Measurements from ENCODE around the gene CRACDL. TPM values are rescaled to one million over a fixed set of nuclear protein-coding genes. Genes with fewer than 3 reads are reported as not detected.
A peak's percentile ranks its signal among the peaks of the same experiment; 100 is the strongest.

The CRACDL gene
- total RNA-seq, 3 donors from 2014 or later (not counting 1 experiment from before 2014, with no cell fraction given), result 0.09 to 0.40 (median 0.11) TPM

- Mint-ChIP-seq H3K27me3 (ENCODE audit: low read depth in 2 of 2) (no peaks in the 10 kb centered on the region), H3K27ac (peak overlapping the region; percentile 83 to 97), H3K9me3 (no peaks in the 10 kb centered on the region), H3K36me3 (no peaks in the 10 kb centered on the region), H3K4me3 (peak overlapping the region; percentile 80), H3K4me1 (peaks cover 44 to 45% of the 10 kb centered on the region in 2 donors)
- Histone ChIP-seq H3K27me3 (ENCODE audit: control insufficient read depth, insufficient read depth, low read length) (no peaks in the 10 kb centered on the region), H3K27ac (ENCODE audit: low read length) (no peak overlapping the region), H3K36me3 (ENCODE audit: control insufficient read depth, insufficient read depth, low read length) (no peaks in the 10 kb centered on the region), H3K4me1 (ENCODE audit: control insufficient read depth, insufficient read depth, low read length) (peaks cover 51% of the 10 kb centered on the region), H3K9me3 (ENCODE audit: control insufficient read depth, insufficient read depth, low read length) (no peaks in the 10 kb centered on the region), H3K4me3 (ENCODE audit: low read length) (no peak overlapping the region)
- TF ChIP-seq CTCF (IDR thresholded peaks at IDR 0.05), result no peak
- WGBS (ENCODE audit: insufficient coverage), result 87% methylated on average over 5 of the region's 5 CpGs
- DNase-seq, result no peak
- no peak for ATAC-seq
- intact Hi-C loops (cut with micrococcal nuclease), result no loop called here
These were observed 162.9 kb downstream of the CRACDL start for GRCh38 chr2:98773169-98773568.

- no peak for TF ChIP-seq CTCF (IDR thresholded peaks at IDR 0.05)
- Mint-ChIP-seq H3K4me1 (peaks cover 44 to 49% of the 10 kb centered on the region in 2 donors), H3K36me3 (no peaks in the 10 kb centered on the region), H3K9me3 (no peaks in the 10 kb centered on the region), H3K27ac (peak overlapping the region; percentile 83 to 97), H3K4me3 (peak overlapping the region; percentile 80), H3K27me3 (ENCODE audit: low read depth in 2 of 2) (no peaks in the 10 kb centered on the region)
- Histone ChIP-seq H3K4me1 (ENCODE audit: control insufficient read depth, insufficient read depth, low read length) (peaks cover 57% of the 10 kb centered on the region), H3K27me3 (ENCODE audit: control insufficient read depth, insufficient read depth, low read length) (no peaks in the 10 kb centered on the region), H3K36me3 (ENCODE audit: control insufficient read depth, insufficient read depth, low read length) (no peaks in the 10 kb centered on the region), H3K4me3 (ENCODE audit: low read length) (no peak overlapping the region), H3K27ac (ENCODE audit: low read length) (peak overlapping the region; percentile 86), H3K9me3 (ENCODE audit: control insufficient read depth, insufficient read depth, low read length) (no peaks in the 10 kb centered on the region)
- WGBS (ENCODE audit: insufficient coverage), result 92% methylated on average over 8 of the region's 8 CpGs
- no peak for DNase-seq
- ATAC-seq, result no peak
- intact Hi-C loops (cut with micrococcal nuclease), result no loop called here
These were observed 163.5 kb downstream of the CRACDL start for GRCh38 chr2:98772536-98772935.

- peak overlapping the region; percentile 21 for H3K4me3 ChIP-seq (ENCODE audit: low read length)
- WGBS (ENCODE audit: insufficient coverage), result 6% methylated on average over 13 of the region's 17 CpGs
- no peaks in the 10 kb centered on the region for H3K9me3 ChIP-seq (ENCODE audit: control insufficient read depth, insufficient read depth, low read length)
- Mint-ChIP-seq H3K4me3 (peak overlapping the region; percentile 80), H3K36me3 (no peaks in the 10 kb centered on the region), H3K27ac (peak overlapping the region; percentile 83 to 97), H3K9me3 (no peaks in the 10 kb centered on the region), H3K27me3 (ENCODE audit: low read depth in 2 of 2) (no peaks in the 10 kb centered on the region), H3K4me1 (peaks cover 44 to 49% of the 10 kb centered on the region in 2 donors)
- H3K27me3 ChIP-seq (ENCODE audit: control insufficient read depth, insufficient read depth, low read length), result no peaks in the 10 kb centered on the region
- H3K4me1 ChIP-seq (ENCODE audit: control insufficient read depth, insufficient read depth, low read length), result peaks cover 63% of the 10 kb centered on the region
- no peak for TF ChIP-seq CTCF (IDR thresholded peaks at IDR 0.05)
- DNase-seq, result peak; percentile 28 to 91
- H3K36me3 ChIP-seq (ENCODE audit: control insufficient read depth, insufficient read depth, low read length), result no peaks in the 10 kb centered on the region
- H3K27ac ChIP-seq (ENCODE audit: low read length), result peak overlapping the region; percentile 86
- peak; percentile 79 to 85 (median 81) for ATAC-seq
- intact Hi-C loops (cut with micrococcal nuclease), result loop anchor here (2.0 kb wide), 1 partner anchor 41 kb away; the partner anchor contains the start of gene MGAT4A
These were observed 164.1 kb downstream of the CRACDL start for GRCh38 chr2:98771721-98772524.

Measured in natural killer cell (primary cell).